Keratinocyte (primary cell): ENCODE measurements around the gene NLGN2. TPM values are rescaled to one million over a fixed set of nuclear protein-coding genes. Genes with fewer than 3 reads are reported as not detected.
A peak's percentile ranks its signal among the peaks of the same experiment; 100 is the strongest.

Experiments
- DNase-seq: peaks from one replicate; pipeline ENCODE4 v3.0.0-alpha.2; 2011; ENCODE audit warnings: low read depth, missing footprints, low spot score
- FAIRE-seq: peaks from 2 replicates; lab custom pipeline; 2011; peaks lifted over from hg19 to GRCh38; lab: Jason Lieb, UNC
- H2AFZ ChIP-seq: 2 replicates; pipeline ENCODE4 v1.6.0; 2012; ENCODE audit warnings: low read length, control low read depth, inconsistent platforms; ENCODE audit not compliant: control insufficient read depth
- H3K27ac ChIP-seq: 2 replicates; pipeline ENCODE4 v1.5.1; 2011; ENCODE audit warnings: low read length; ENCODE audit not compliant: control insufficient read depth, insufficient read depth
- H3K27me3 ChIP-seq: 3 replicates; pipeline ENCODE4 v1.6.0; 2011; ENCODE audit warnings: low read length; ENCODE audit not compliant: control insufficient read depth, insufficient read depth; ENCODE audit errors: extremely low read depth
- H3K36me3 ChIP-seq, 2 experiments: 2 replicates in 1 of 2; 3 replicates in 1 of 2; pipeline ENCODE4 v1.5.1; 2011; ENCODE audit warnings: low read length in 2 of 2, mild to moderate bottlenecking in 1 of 2; ENCODE audit not compliant: control insufficient read depth in 2 of 2, insufficient read depth in 2 of 2; ENCODE audit errors: extremely low read depth in 1 of 2
- H3K4me1 ChIP-seq: 3 replicates; pipeline ENCODE4 v1.5.1; 2011; ENCODE audit warnings: low read length; ENCODE audit not compliant: control insufficient read depth, insufficient read depth; ENCODE audit errors: extremely low read depth
- H3K4me2 ChIP-seq: 3 replicates; pipeline ENCODE4 v1.6.0; 2011; ENCODE audit warnings: low read depth, low read length; ENCODE audit not compliant: control insufficient read depth, insufficient read depth; ENCODE audit errors: extremely low read depth
- H3K4me3 ChIP-seq, 3 experiments: fragments of 200-600 bp in 1 of 3; sonication (generic) in 1 of 3; 2 replicates in 2 of 3; 3 replicates in 1 of 3; pipeline ENCODE4 v1.5.1; 2011 to 2016; ENCODE audit warnings: low read length in 3 of 3, mild to moderate bottlenecking in 3 of 3, control low read depth in 2 of 3, inconsistent platforms in 1 of 3, low read depth in 1 of 3, mixed read lengths in 1 of 3, mixed run types in 1 of 3, moderate library complexity in 1 of 3; ENCODE audit not compliant: control insufficient read depth in 2 of 3, insufficient read depth in 2 of 3; ENCODE audit errors: extremely low read depth in 1 of 3
- H3K79me2 ChIP-seq: 2 replicates; pipeline ENCODE4 v1.6.0; 2012; ENCODE audit warnings: low read length; ENCODE audit not compliant: control insufficient read depth, insufficient read depth
- H3K9ac ChIP-seq: 3 replicates; pipeline ENCODE4 v1.6.0; 2011; ENCODE audit warnings: low read length; ENCODE audit not compliant: control insufficient read depth, insufficient read depth; ENCODE audit errors: extremely low read depth
- H3K9me1 ChIP-seq: 3 replicates; pipeline ENCODE4 v1.6.0; 2011; ENCODE audit warnings: low read length; ENCODE audit not compliant: control insufficient read depth, insufficient read depth; ENCODE audit errors: extremely low read depth
- H3K9me3 ChIP-seq: 2 replicates; pipeline ENCODE4 v1.5.1; 2012; ENCODE audit warnings: low read depth, low read length; ENCODE audit not compliant: control insufficient read depth
- H4K20me1 ChIP-seq: 3 replicates; pipeline ENCODE4 v1.6.0; 2011; ENCODE audit warnings: low read length; ENCODE audit not compliant: control insufficient read depth, insufficient read depth; ENCODE audit errors: extremely low read depth
- CTCF ChIP-seq, 3 experiments: IDR thresholded peaks in 1 of 3; conservative IDR thresholded peaks in 1 of 3; optimal IDR thresholded peaks in 1 of 3; 2 replicates in 2 of 3; 3 replicates in 1 of 3; pipeline versions ENCODE3 to v1.5.1; 2011; ENCODE audit warnings: low read length in 3 of 3, mild to moderate bottlenecking in 3 of 3, moderate library complexity in 2 of 3, control low read depth in 1 of 3, inconsistent platforms in 1 of 3; ENCODE audit not compliant: insufficient read depth in 2 of 3; ENCODE audit errors: extremely low read depth in 1 of 3
- EZH2 ChIP-seq: IDR thresholded peaks from one replicate; pipeline ENCODE4 v1.6.1; 2012; ENCODE audit warnings: inconsistent platforms, mild to moderate bottlenecking, low read length, moderate library complexity
- dilution Hi-C: fragments of 300-500 bp; cut with MboI; formaldehyde crosslinking; loops from one replicate; pipeline ENCODE4 v1.7.0; 2020; ENCODE audit warnings: low sequenced_read_pairs; ENCODE audit not compliant: extremely low pct_ligation_motif_present
- polyA plus RNA-seq, 5 experiments: library from polyadenylated mRNA; depleted of rRNA in 3 of 5; stranded (reverse) in 3 of 5; stranded (forward) in 1 of 5; unstranded in 1 of 5; fragments of >200 nt; gene quantifications; 1 replicate in 1 of 5; 2 replicates in 3 of 5; 3 replicates in 1 of 5; pipeline versions ENCODE4 v1.2.1 to v1.2.3, GENCODE V29; 2011 to 2012; ENCODE audit warnings: missing spikeins in 2 of 5, low read depth in 1 of 5, low replicate concordance in 1 of 5

Gene NLGN2
- polyA plus RNA-seq, 1 donor (not counting 4 experiments of a cell fraction or from before 2014, with no cell fraction given) = 2.5 TPM

- dilution Hi-C loops = no loop called here
- no peak for FAIRE-seq
- H3K4me2 ChIP-seq = peak overlapping the region; percentile 99
- peak overlapping the region; percentile 81 for H3K9ac ChIP-seq
- no peak for TF ChIP-seq EZH2
- peak; percentile 21 to 41 (median 21) for TF ChIP-seq CTCF (optimal IDR thresholded peaks at IDR 0.05 in 1 of 3, IDR thresholded peaks at IDR 0.05 in 1 of 3, conservative IDR thresholded peaks at IDR 0.05 in 1 of 3; ENCODE audit: extremely low read depth in 1 of 3, insufficient read depth in 2 of 3, low read length in 3 of 3)
- H3K36me3 ChIP-seq = no peaks in the 10 kb centered on the region
- H3K27me3 ChIP-seq = no peaks in the 10 kb centered on the region
- H3K9me1 ChIP-seq = no peaks in the 10 kb centered on the region
- H3K27ac ChIP-seq = peak overlapping the region; percentile 95
- peak overlapping the region; percentile 59 to 92 (median 88) for H3K4me3 ChIP-seq
- H3K9me3 ChIP-seq = no peaks in the 10 kb centered on the region
- H3K4me1 ChIP-seq = peaks cover 41% of the 10 kb centered on the region
- no peaks in the 10 kb centered on the region for H4K20me1 ChIP-seq
- DNase-seq = no peak
- peak overlapping the region; percentile 72 for H2AFZ ChIP-seq
- peaks cover 17% of the 10 kb centered on the region for H3K79me2 ChIP-seq
These were observed 28.3 kb downstream of the NLGN2 start for GRCh38 chr17:7435676-7436555.

- dilution Hi-C loops = no loop called here
- FAIRE-seq = peak; percentile 23
- peak overlapping the region; percentile 81 for H3K9ac ChIP-seq
These were observed 29.1 kb downstream of the NLGN2 start for GRCh38 chr17:7436556-7437368.

More at GRCh38 chr17:7436556-7437368, 29.1 kb downstream of the NLGN2 start:
- Histone ChIP-seq H3K4me2 (peak overlapping the region; percentile 99), H4K20me1 (no peaks in the 10 kb centered on the region), H3K4me1 (peaks cover 42% of the 10 kb centered on the region), H3K9me1 (no peaks in the 10 kb centered on the region), H3K9me3 (no peaks in the 10 kb centered on the region), H3K27me3 (no peaks in the 10 kb centered on the region), H3K36me3 (no peaks in the 10 kb centered on the region), H3K79me2 (peaks cover 17% of the 10 kb centered on the region), H2AFZ (peak overlapping the region; percentile 72), H3K27ac (peak overlapping the region; percentile 95), H3K4me3 (peak overlapping the region; percentile 59 to 92 (median 88))
- DNase-seq = no peak
- TF ChIP-seq CTCF (optimal IDR thresholded peaks at IDR 0.05 in 1 of 3, IDR thresholded peaks at IDR 0.05 in 1 of 3, conservative IDR thresholded peaks at IDR 0.05 in 1 of 3; ENCODE audit: extremely low read depth in 1 of 3, insufficient read depth in 2 of 3, low read length in 3 of 3) (peak; percentile 52 to 92 (median 87)), EZH2 (no peak)
